Duodenal mucosa (tissue), 2 donors: Measurements from ENCODE around the gene CXCL16.

Source experiments
- H3K27ac ChIP-seq: one replicate; pipeline ENCODE4 v1.7.0; 2013; ENCODE audit warnings: low read depth, low read length
- H3K27me3 ChIP-seq, 2 donors: one replicate each; pipeline ENCODE4 v1.7.0; 2013; ENCODE audit warnings: low read length in 2 of 2, control low read depth in 1 of 2; ENCODE audit not compliant: insufficient read depth in 2 of 2, control insufficient read depth in 1 of 2
- H3K36me3 ChIP-seq, 2 donors: one replicate each; pipeline ENCODE4 v1.7.0; 2013; ENCODE audit warnings: low read length in 2 of 2, control low read depth in 1 of 2; ENCODE audit not compliant: insufficient read depth in 2 of 2, control insufficient read depth in 1 of 2
- H3K4me1 ChIP-seq, 2 donors: one replicate each; pipeline ENCODE4 v1.7.0; 2013; ENCODE audit warnings: low read length in 2 of 2, control low read depth in 1 of 2; ENCODE audit not compliant: insufficient read depth in 2 of 2, control insufficient read depth in 1 of 2
- H3K4me3 ChIP-seq, 2 donors: one replicate each; pipeline ENCODE4 v1.7.0; 2013; ENCODE audit warnings: low read length in 2 of 2, low read depth in 1 of 2
- H3K9ac ChIP-seq, 2 donors: one replicate each; pipeline ENCODE4 v1.7.0; 2013; ENCODE audit warnings: low read length in 2 of 2, low read depth in 1 of 2
- H3K9me3 ChIP-seq, 2 donors: one replicate each; pipeline ENCODE4 v1.7.0; 2013; ENCODE audit warnings: low read length in 2 of 2, control low read depth in 1 of 2; ENCODE audit not compliant: control insufficient read depth in 1 of 2

CXCL16 gene

DNA sequence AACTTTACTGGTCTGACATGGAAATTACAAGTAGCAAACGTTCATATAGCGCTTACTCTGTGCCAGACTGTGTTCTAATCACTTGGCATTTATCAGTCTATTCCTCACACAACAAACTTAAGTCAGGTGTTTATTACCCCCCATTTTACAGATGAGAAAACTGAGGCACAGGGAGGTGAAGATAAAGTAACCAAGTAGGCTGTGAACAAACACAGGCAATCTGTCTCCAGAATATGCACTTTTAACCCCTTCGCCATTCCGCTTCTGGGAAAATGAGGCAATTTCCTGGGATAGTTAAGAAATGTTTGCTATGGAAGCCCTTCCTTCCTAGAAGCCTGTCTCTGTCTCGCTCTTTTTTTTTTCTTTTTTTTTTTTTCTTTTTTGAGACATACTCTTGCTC, 12.2 kb upstream of the CXCL16 start:
- Histone ChIP-seq H3K9ac (no peak overlapping the region), H3K36me3 (no peaks in the 10 kb centered on the region), H3K27ac (no peak overlapping the region), H3K4me1 (no peaks in the 10 kb centered on the region), H3K27me3 (peaks cover 0 to 3% of the 10 kb centered on the region in 2 donors), H3K4me3 (no peak overlapping the region), H3K9me3 (no peaks in the 10 kb centered on the region)

DNA sequence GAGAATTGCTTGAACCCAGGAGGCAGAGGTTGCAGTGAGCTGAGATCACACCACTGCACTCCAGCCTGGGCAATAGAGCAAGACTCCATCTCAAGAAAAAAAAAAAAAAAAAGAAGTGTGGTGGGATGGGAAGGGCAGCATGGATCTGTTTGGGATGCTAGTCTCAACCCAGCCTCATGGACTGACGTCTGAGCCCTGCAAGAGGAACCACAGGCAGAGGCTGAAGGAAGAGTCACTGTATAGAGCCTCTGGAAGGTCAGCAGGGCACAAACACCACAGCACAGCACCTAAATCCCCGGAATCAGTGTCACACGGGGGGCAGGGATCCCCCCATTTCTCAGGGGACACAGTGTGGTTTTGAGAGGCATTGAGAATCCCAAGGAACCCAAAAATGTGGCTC, 10.9 kb upstream of the CXCL16 start:
- no peaks in the 10 kb centered on the region for H3K9me3 ChIP-seq
- no peaks in the 10 kb centered on the region for H3K36me3 ChIP-seq
- H3K27ac ChIP-seq = no peak overlapping the region
- H3K9ac ChIP-seq = no peak overlapping the region
- H3K4me1 ChIP-seq = no peaks in the 10 kb centered on the region
- H3K4me3 ChIP-seq = no peak overlapping the region
- peaks cover 0 to 3% of the 10 kb centered on the region in 2 donors for H3K27me3 ChIP-seq

DNA sequence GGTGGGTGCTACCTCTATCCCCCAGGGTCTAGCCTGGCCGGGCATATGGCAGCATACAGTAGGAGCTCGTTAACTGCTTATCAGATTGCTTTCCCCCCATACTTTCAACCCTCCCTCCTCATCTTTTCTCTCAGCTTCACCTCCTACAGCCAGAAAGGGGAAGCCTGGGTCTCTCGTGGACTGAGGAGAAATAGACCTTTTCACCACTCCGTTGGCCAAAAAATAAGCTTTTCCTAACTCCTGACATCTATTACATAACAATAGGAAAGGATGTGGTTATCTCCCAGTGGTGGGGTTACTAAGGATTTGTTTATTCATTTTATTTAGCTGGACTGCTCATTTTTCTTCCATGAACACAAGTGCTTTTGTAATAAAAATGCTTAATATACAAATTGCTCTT, 9.0 kb upstream of the CXCL16 start:
- Histone ChIP-seq H3K36me3 (no peaks in the 10 kb centered on the region), H3K27ac (no peak overlapping the region), H3K4me3 (no peak overlapping the region), H3K27me3 (peaks cover 3 to 4% of the 10 kb centered on the region in 2 donors), H3K9ac (no peak overlapping the region), H3K4me1 (no peaks in the 10 kb centered on the region), H3K9me3 (no peaks in the 10 kb centered on the region)

DNA sequence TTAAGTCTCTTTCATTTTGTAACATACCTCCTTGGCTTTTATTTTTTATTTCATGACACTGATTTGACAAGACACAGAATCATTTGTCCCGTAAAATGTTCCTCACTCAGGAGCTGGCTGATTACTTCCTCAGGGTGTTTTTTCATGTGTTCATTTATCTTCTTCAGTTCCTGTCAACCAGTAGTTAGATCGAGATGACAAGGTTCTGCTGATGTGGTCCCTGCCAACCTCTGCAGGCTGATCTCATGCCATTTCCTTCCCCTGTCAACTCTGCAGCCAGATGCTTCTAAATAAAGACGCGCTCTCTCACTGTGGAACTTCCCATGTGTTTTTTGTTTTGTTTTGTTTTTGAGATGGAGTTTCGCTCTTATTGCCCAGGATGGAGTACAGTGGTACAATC, 8.1 kb upstream of the CXCL16 start:
- Histone ChIP-seq H3K4me3 (no peak overlapping the region), H3K9ac (no peak overlapping the region), H3K4me1 (no peaks in the 10 kb centered on the region), H3K27ac (no peak overlapping the region), H3K9me3 (no peaks in the 10 kb centered on the region), H3K36me3 (no peaks in the 10 kb centered on the region), H3K27me3 (peaks cover 3 to 4% of the 10 kb centered on the region in 2 donors)

DNA sequence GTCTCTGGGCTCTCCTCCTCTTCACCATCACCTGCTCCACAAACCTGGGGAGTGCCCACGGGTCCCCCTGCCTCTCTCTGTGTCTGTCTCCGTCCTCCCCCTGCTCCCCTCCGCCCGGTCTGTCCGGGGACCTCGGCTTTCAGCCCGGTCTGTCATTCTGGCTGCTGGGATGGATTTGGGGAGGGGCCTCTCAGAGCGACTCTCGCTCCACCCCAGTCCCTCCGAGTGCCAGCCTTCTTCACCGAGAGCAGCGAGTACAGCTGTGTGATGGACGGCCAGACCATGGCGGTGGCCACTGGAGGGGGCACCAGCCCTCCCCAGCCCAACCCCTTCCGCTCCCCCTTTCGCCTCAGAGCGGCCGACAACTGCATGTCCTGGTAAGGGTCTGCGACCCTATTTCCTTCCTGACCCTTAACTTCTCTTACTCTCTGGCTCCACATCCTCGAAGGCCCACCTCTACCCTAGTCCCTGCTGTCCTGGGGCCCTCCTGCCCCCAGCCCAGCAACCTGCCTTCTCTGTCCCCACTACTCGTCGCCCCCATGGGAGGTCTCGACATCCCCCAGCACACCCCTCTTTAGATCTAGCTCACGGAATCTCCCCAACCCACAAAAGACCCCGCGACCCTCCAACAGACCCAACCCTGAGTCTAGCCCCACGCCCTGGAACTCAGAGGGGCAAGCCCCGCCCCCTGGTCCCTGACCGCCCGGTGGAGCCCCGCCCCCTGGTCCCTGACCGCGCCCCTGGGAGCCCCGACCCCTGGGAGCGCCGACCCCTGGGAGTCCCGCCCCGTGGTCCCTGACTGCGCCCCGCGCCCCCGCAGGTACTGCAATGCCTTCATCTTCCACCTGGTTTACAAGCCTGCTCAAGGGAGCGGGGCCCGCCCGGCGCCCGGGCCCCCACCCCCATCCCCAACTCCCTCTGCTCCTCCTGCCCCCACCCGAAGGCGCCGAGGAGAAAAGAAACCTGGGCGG, 5.6 kb upstream of the CXCL16 start:
- Histone ChIP-seq H3K27ac (no peak overlapping the region), H3K4me3 (no peak overlapping the region), H3K4me1 (no peaks in the 10 kb centered on the region), H3K9me3 (no peaks in the 10 kb centered on the region), H3K27me3 (peaks cover 3 to 4% of the 10 kb centered on the region in 2 donors), H3K36me3 (no peaks in the 10 kb centered on the region), H3K9ac (no peak overlapping the region)

DNA sequence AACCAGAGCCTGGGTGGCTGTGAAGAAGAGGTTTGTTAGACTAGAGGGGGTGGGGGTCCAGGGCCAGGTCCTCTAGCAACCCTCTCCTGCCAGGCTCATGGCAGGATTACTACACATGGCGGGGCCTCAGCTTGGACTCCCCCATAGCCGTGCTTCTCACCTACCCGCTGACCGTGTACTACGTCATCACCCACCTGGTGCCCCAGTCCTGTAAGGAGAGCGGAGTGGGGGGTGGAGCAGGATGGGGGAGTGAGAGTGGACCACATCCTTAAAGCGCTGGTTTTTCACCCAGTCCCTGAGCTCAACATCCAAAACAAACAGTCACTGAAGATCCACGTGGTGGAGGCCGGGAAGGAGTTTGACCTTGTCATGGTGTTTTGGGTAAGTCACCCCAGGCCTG, 4.2 kb upstream of the CXCL16 start:
- peaks cover 3 to 4% of the 10 kb centered on the region in 2 donors for H3K27me3 ChIP-seq
- no peak overlapping the region for H3K4me3 ChIP-seq
- no peaks in the 10 kb centered on the region for H3K36me3 ChIP-seq
- no peak overlapping the region for H3K27ac ChIP-seq
- no peaks in the 10 kb centered on the region for H3K9me3 ChIP-seq
- H3K4me1 ChIP-seq = peaks cover 0 to 8% of the 10 kb centered on the region in 2 donors
- H3K9ac ChIP-seq = no peak overlapping the region

DNA sequence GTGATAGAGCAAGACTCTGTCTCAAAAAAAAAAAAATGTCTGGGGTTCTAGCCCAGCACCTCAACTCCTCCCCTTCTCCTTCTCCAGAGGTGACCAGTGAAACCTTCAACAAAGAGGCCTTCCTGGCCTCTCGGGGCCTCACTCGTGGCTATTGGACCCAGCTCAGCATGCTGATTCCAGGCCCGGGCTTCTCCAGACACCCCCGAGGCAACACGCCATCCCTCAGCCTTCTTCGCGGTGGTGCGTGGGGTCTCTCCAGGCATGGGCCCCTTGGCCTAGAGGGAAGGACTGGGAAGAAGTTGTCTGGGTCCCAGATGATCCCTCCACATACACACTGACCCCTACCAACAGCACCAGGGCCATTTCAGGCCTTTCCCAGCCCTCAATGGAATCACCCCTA, 3.5 kb upstream of the CXCL16 start:
- H3K9me3 ChIP-seq = no peaks in the 10 kb centered on the region
- no peak overlapping the region for H3K27ac ChIP-seq
- no peaks in the 10 kb centered on the region for H3K36me3 ChIP-seq
- peaks cover 0 to 15% of the 10 kb centered on the region in 2 donors for H3K4me1 ChIP-seq
- no peak overlapping the region for H3K9ac ChIP-seq
- H3K27me3 ChIP-seq = peaks cover 0 to 4% of the 10 kb centered on the region in 2 donors
- no peak overlapping the region for H3K4me3 ChIP-seq

DNA sequence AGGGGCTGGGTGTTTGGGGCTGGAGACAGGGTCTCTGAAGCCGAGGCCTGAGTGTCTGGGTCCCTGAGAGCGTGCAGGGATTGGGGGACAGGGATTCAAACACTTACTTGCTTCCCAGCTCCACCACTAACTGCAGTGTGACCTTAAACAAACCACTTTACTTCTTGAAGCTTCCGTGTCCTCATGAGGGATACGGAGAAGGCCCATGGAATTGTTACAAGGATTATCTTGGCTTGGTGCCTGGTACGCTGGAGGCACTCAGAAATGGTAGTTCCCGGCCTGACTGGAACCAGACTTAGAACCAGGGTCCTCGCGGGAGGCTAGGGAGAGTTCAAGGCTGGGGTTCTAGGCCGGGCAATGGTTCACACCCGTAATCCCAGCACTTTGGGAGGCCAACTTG, 2.9 kb upstream of the CXCL16 start:
- peaks cover 0 to 4% of the 10 kb centered on the region in 2 donors for H3K27me3 ChIP-seq
- H3K4me1 ChIP-seq = peaks cover 0 to 18% of the 10 kb centered on the region in 2 donors
- no peak overlapping the region for H3K9ac ChIP-seq
- H3K4me3 ChIP-seq = no peak overlapping the region
- H3K9me3 ChIP-seq = no peaks in the 10 kb centered on the region
- H3K27ac ChIP-seq = no peak overlapping the region
- H3K36me3 ChIP-seq = no peaks in the 10 kb centered on the region

DNA sequence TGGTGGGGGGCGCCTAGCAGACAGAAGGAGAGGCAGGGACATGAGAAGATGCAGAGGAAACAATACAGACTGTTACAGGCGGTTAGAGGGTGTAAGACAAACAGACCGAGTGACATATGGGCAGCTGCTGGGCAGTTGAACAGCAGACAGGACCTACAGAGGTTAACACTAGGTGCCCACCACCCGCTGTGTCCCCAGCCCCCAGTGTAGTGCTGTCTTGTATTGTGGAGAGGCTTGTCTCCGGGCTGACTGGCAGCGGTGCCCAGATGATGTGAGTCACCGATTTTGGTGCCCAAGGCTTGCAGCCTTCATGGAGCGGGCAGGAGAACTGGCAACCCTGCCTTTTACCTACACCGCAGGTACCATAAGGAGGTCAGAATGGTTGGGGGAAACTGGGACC, 2.4 kb upstream of the CXCL16 start:
- peaks cover 0 to 4% of the 10 kb centered on the region in 2 donors for H3K27me3 ChIP-seq

DNA sequence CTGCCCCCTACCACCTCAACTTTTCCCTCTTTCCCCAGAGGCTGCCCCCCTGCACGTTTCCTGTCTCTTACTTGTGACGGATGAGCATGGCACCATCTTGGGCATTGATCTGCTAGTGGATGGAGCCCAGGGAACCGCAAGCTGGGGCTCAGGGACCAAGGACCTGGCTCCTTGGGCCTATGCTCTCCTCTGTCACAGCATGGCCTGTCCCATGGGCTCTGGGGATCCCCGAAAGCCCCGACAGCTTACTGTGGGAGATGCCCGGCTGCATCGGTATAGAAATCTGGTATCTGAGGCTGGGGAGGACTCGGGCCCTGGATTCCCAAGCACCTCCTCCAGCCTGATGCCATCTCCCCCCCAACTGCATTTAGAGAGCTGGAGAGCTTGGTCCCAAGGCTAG, 1.8 kb upstream of the CXCL16 start:
- Histone ChIP-seq H3K4me1 (peaks cover 0 to 18% of the 10 kb centered on the region in 2 donors), H3K9ac (no peak overlapping the region), H3K27me3 (peaks cover 0 to 4% of the 10 kb centered on the region in 2 donors)

More for the DNA sequence above, 2.4 kb upstream of the CXCL16 start:
- Histone ChIP-seq H3K4me3 (no peak overlapping the region), H3K9me3 (no peaks in the 10 kb centered on the region), H3K4me1 (peaks cover 0 to 18% of the 10 kb centered on the region in 2 donors), H3K36me3 (no peaks in the 10 kb centered on the region), H3K27ac (no peak overlapping the region), H3K9ac (no peak overlapping the region)

More for the DNA sequence above, 1.8 kb upstream of the CXCL16 start:
- Histone ChIP-seq H3K4me3 (no peak overlapping the region), H3K36me3 (no peaks in the 10 kb centered on the region), H3K9me3 (no peaks in the 10 kb centered on the region), H3K27ac (no peak overlapping the region)
